Stomach (tissue), 9 donors: ENCODE data around the gene BMP7. TPM values are rescaled to one million over a fixed set of nuclear protein-coding genes. Genes with fewer than 3 reads are reported as not detected.

Source experiments
- DNase-seq, 2 donors: peaks; one replicate each; pipeline versions ENCODE4 v3.0.0 to v3.0.0-alpha.2; 2013 to 2019
- H3K27ac ChIP-seq, 5 donors: fragments of 200-600 bp in 4 of 5; sonication (generic) in 4 of 5; one replicate each; pipeline ENCODE4 v1.5.1; 2013 to 2019; ENCODE audit warnings: mild to moderate bottlenecking in 1 of 5, moderate library complexity in 1 of 5
- H3K27me3 ChIP-seq, 3 donors: fragments of 200-600 bp; sonication (generic); one replicate each; pipeline ENCODE4 v1.5.1; 2017 to 2019; ENCODE audit warnings: mixed run types in 1 of 3
- H3K36me3 ChIP-seq, 4 donors: fragments of 200-600 bp; sonication (generic); 1 replicate in 3 of 4; 2 replicates in 1 of 4; pipeline ENCODE4 v1.5.1; 2016 to 2019
- H3K4me1 ChIP-seq, 4 donors: fragments of 200-600 bp; sonication (generic); one replicate each; pipeline ENCODE4 v1.5.1; 2016 to 2019
- H3K4me3 ChIP-seq, 4 donors: fragments of 200-600 bp; sonication (generic) in 3 of 4; one replicate each; pipeline ENCODE4 v1.5.1; 2016 to 2019; ENCODE audit warnings: mild to moderate bottlenecking in 1 of 4
- H3K9me3 ChIP-seq, 4 donors: fragments of 200-600 bp; sonication (generic); one replicate each; pipeline ENCODE4 v1.5.1; 2016 to 2019
- CTCF ChIP-seq, 7 experiments: fragments of 450-650 bp in 4 of 7; fragments of 200-600 bp in 3 of 7; sonication (generic) in 3 of 7; IDR thresholded peaks; one replicate each; pipeline ENCODE4 v1.5.1; 2016 to 2019; ENCODE audit warnings: antibody characterized with exemption in 7 of 7, control low read depth in 2 of 7, mild to moderate bottlenecking in 1 of 7
- EP300 ChIP-seq: sonication (generic); formaldehyde crosslinking; IDR thresholded peaks from one replicate; pipeline ENCODE4 v1.6.1; 2017; ENCODE audit warnings: antibody characterized with exemption
- POLR2A ChIP-seq, 4 donors: fragments of 450-650 bp; IDR thresholded peaks; one replicate each; pipeline ENCODE4 v1.6.1; 2016; ENCODE audit warnings: antibody characterized with exemption in 4 of 4, control low read depth in 2 of 4, mild to moderate bottlenecking in 1 of 4, moderate library complexity in 1 of 4
- POLR2AphosphoS5 ChIP-seq, 3 donors: sonication (generic); formaldehyde crosslinking; IDR thresholded peaks; one replicate each; pipeline ENCODE4 v1.6.1; 2016; ENCODE audit warnings: antibody characterized with exemption in 3 of 3
- WGBS, 5 donors: extraction: QIAGEN DNeasy Blood & Tissue Kit in 3 of 5; methylation state at CpG; one replicate each; pipeline versions ENCODE4 v1.1.5 to v1.1.7; 2013 to 2018; 5-methylcytosine and 5-hydroxymethylcytosine counted together
- intact Hi-C: fragments of 100-400 bp; cut with DNase I; formaldehyde crosslinking; loops from one replicate; pipeline ENCODE4 v1.15.1; 2023; ENCODE audit warnings: low total_unique reads
- polyA plus RNA-seq, 3 donors: library from polyadenylated mRNA; stranded (reverse); fragments of 200-250 nt; gene quantifications; one replicate each; pipeline ENCODE4 v1.2.3, GENCODE V29; 2013
- total RNA-seq, 5 donors: library from RNA; depleted of rRNA; stranded (reverse); fragments of >200 nt; gene quantifications; one replicate each; pipeline versions ENCODE4 v1.1.0 to v1.2.3, GENCODE V29; 2014 to 2016
- donor health status: healthy with polysubstance abuse.
- donor health status: Bipolar disorder and iron deficiency.
- donor health status: healthy.

Gene BMP7
- total and polyA plus RNA-seq, 8 donors: under 0.01 to 11.0 (median 2.4) TPM

GRCh38 chr20:57152557-57152956 lies 113.9 kb downstream of the BMP7 start:
- Histone ChIP-seq H3K27me3 (peaks cover 0 to 23% (median 0%) of the 10 kb centered on the region in 3 donors), H3K9me3 (peaks cover 0 to 3% (median 0%) of the 10 kb centered on the region in 4 donors), H3K4me3 (no peak overlapping the region), H3K27ac (no peak overlapping the region), H3K4me1 (no peaks in the 10 kb centered on the region), H3K36me3 (no peaks in the 10 kb centered on the region)
- WGBS, 5 donors: 62 to 83% (median 79%) methylated on average over 2 of the region's 2 CpGs
- intact Hi-C loops: no loop called here
- TF ChIP-seq POLR2A (IDR thresholded peaks at IDR 0.05): no peak
- TF ChIP-seq POLR2AphosphoS5 (IDR thresholded peaks at IDR 0.05): no peak
- no peak for TF ChIP-seq EP300
- TF ChIP-seq CTCF (IDR thresholded peaks at IDR 0.05): no peak
- no peak for DNase-seq

- 44 to 80% (median 68%) methylated on average over 1 of the region's 1 CpG for WGBS, 5 donors
Measured at GRCh38 chr20:57150559-57150958, 115.9 kb downstream of the BMP7 start.

GRCh38 chr20:57148263-57148662 lies 118.2 kb downstream of the BMP7 start:
- intact Hi-C loops: no loop called here
- Histone ChIP-seq H3K27me3 (peaks cover 0 to 53% (median 3%) of the 10 kb centered on the region in 3 donors), H3K27ac (no peak overlapping the region), H3K4me1 (no peaks in the 10 kb centered on the region), H3K9me3 (peaks cover 0 to 10% (median 0%) of the 10 kb centered on the region in 4 donors), H3K36me3 (no peaks in the 10 kb centered on the region), H3K4me3 (no peak overlapping the region)
- 35 to 47% (median 40%) methylated on average over 7 to 13 of the region's 13 CpGs for WGBS, 5 donors
- TF ChIP-seq POLR2A (IDR thresholded peaks at IDR 0.05): no peak
- TF ChIP-seq POLR2AphosphoS5 (IDR thresholded peaks at IDR 0.05): no peak
- TF ChIP-seq EP300: no peak
- TF ChIP-seq CTCF (IDR thresholded peaks at IDR 0.05): no peak
- DNase-seq: peak in 1 of 2 donors; percentile 20

More at GRCh38 chr20:57150559-57150958, 115.9 kb downstream of the BMP7 start:
- H3K36me3 ChIP-seq: no peaks in the 10 kb centered on the region
- H3K27ac ChIP-seq: no peak overlapping the region
- no peak for TF ChIP-seq POLR2A (IDR thresholded peaks at IDR 0.05)
- no peak for DNase-seq
- no peaks in the 10 kb centered on the region for H3K4me1 ChIP-seq
- peaks cover 0 to 6% (median 0%) of the 10 kb centered on the region in 4 donors for H3K9me3 ChIP-seq
- intact Hi-C loops: no loop called here
- peaks cover 0 to 33% (median 0%) of the 10 kb centered on the region in 3 donors for H3K27me3 ChIP-seq
- H3K4me3 ChIP-seq: no peak overlapping the region

GRCh38 chr20:57147185-57147584 lies 119.3 kb downstream of the BMP7 start:
- H3K27me3 ChIP-seq: peaks cover 0 to 64% (median 4%) of the 10 kb centered on the region in 3 donors
- TF ChIP-seq POLR2AphosphoS5 (IDR thresholded peaks at IDR 0.05): no peak
- TF ChIP-seq POLR2A (IDR thresholded peaks at IDR 0.05): no peak
- TF ChIP-seq CTCF (IDR thresholded peaks at IDR 0.05): no peak
- TF ChIP-seq EP300: no peak
- H3K36me3 ChIP-seq: no peaks in the 10 kb centered on the region
- no peaks in the 10 kb centered on the region for H3K4me1 ChIP-seq
- 72 to 85% (median 83%) methylated on average over 5 of the region's 5 CpGs for WGBS, 5 donors
- peaks cover 0 to 10% (median 0%) of the 10 kb centered on the region in 4 donors for H3K9me3 ChIP-seq
- DNase-seq: no peak
- H3K27ac ChIP-seq: no peak overlapping the region
- intact Hi-C loops: no loop called here
- no peak overlapping the region for H3K4me3 ChIP-seq

GRCh38 chr20:57146155-57146554 lies 120.3 kb downstream of the BMP7 start:
- DNase-seq: no peak
- Histone ChIP-seq H3K9me3 (peaks cover 0 to 9% (median 0%) of the 10 kb centered on the region in 4 donors), H3K4me3 (no peak overlapping the region), H3K4me1 (no peaks in the 10 kb centered on the region), H3K27ac (no peak overlapping the region), H3K27me3 (peaks cover 0 to 64% (median 4%) of the 10 kb centered on the region in 3 donors), H3K36me3 (no peaks in the 10 kb centered on the region)
- no peak for TF ChIP-seq CTCF (IDR thresholded peaks at IDR 0.05)
- TF ChIP-seq POLR2AphosphoS5 (IDR thresholded peaks at IDR 0.05): no peak
- TF ChIP-seq EP300: no peak
- no peak for TF ChIP-seq POLR2A (IDR thresholded peaks at IDR 0.05)
- WGBS, 5 donors: 93 to 96% (median 95%) methylated on average over 2 of the region's 2 CpGs
- intact Hi-C loops: no loop called here
